ENCODE measurements around the gene GMIP.
"Not testable (repeated sequence)": the region's sequence is repeated elsewhere in the genome, so short reads cannot be mapped to it uniquely, and the experiment has no call there.

GMIP gene

DNA sequence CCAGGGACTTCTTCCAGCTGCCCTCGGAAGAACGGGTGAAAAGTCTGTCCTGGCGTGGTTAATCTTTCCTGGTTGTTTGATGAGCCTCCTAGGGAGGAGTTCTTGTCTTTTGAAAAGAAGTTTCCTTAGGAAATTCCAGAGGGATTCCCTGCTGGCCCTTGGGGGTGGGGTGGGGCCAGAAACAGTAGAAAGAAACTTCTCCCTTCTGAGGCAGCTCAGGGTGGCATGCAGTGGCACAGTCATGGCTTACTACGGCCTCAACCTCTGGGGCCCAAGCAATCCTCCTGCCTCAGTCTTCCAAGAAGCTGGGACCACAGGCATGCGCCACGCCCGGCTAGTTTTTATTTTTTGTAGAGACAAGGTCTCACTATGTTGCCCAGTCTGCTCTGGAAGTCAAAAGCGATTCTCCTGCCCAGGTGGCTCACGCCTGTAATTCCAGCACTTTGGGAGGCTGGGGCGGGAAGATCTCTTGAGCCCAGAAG is 26.7 kb upstream of the GMIP start:
- no peak overlapping the region for H3K4me3 ChIP-seq (replicated peaks; ENCODE audit: insufficient read depth, low read length)
- no peak for DNase-seq (ENCODE audit: low read depth in 1 of 2, low spot score in 1 of 2)
- TF ChIP-seq, protein P1, sequence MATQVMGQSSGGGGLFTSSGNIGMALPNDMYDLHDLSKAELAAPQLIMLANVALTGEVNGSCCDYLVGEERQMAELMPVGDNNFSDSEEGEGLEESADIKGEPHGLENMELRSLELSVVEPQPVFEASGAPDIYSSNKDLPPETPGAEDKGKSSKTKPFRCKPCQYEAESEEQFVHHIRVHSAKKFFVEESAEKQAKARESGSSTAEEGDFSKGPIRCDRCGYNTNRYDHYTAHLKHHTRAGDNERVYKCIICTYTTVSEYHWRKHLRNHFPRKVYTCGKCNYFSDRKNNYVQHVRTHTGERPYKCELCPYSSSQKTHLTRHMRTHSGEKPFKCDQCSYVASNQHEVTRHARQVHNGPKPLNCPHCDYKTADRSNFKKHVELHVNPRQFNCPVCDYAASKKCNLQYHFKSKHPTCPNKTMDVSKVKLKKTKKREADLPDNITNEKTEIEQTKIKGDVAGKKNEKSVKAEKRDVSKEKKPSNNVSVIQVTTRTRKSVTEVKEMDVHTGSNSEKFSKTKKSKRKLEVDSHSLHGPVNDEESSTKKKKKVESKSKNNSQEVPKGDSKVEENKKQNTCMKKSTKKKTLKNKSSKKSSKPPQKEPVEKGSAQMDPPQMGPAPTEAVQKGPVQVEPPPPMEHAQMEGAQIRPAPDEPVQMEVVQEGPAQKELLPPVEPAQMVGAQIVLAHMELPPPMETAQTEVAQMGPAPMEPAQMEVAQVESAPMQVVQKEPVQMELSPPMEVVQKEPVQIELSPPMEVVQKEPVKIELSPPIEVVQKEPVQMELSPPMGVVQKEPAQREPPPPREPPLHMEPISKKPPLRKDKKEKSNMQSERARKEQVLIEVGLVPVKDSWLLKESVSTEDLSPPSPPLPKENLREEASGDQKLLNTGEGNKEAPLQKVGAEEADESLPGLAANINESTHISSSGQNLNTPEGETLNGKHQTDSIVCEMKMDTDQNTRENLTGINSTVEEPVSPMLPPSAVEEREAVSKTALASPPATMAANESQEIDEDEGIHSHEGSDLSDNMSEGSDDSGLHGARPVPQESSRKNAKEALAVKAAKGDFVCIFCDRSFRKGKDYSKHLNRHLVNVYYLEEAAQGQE (IDR thresholded peaks at IDR 0.05; ENCODE audit: insufficient replicate concordance, low read depth): no peak
- TF ChIP-seq, protein P2, sequence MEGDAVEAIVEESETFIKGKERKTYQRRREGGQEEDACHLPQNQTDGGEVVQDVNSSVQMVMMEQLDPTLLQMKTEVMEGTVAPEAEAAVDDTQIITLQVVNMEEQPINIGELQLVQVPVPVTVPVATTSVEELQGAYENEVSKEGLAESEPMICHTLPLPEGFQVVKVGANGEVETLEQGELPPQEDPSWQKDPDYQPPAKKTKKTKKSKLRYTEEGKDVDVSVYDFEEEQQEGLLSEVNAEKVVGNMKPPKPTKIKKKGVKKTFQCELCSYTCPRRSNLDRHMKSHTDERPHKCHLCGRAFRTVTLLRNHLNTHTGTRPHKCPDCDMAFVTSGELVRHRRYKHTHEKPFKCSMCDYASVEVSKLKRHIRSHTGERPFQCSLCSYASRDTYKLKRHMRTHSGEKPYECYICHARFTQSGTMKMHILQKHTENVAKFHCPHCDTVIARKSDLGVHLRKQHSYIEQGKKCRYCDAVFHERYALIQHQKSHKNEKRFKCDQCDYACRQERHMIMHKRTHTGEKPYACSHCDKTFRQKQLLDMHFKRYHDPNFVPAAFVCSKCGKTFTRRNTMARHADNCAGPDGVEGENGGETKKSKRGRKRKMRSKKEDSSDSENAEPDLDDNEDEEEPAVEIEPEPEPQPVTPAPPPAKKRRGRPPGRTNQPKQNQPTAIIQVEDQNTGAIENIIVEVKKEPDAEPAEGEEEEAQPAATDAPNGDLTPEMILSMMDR (IDR thresholded peaks at IDR 0.05; ENCODE audit: insufficient read depth, low read length): no peak
- TF ChIP-seq GABPA (IDR thresholded peaks at IDR 0.05; ENCODE audit: low read depth): no peak
- TF ChIP-seq POLR2AphosphoS5 (IDR thresholded peaks at IDR 0.05; ENCODE audit: low read depth): no peak
- no peak for TF ChIP-seq SPI1 (IDR thresholded peaks at IDR 0.05; ENCODE audit: borderline replicate concordance, low read depth)
- H3K27me3 ChIP-seq (ENCODE audit: insufficient read depth, poor library complexity, severe bottlenecking): no peaks in the 10 kb centered on the region
- H3K27ac ChIP-seq (replicated peaks): no peak overlapping the region

DNA sequence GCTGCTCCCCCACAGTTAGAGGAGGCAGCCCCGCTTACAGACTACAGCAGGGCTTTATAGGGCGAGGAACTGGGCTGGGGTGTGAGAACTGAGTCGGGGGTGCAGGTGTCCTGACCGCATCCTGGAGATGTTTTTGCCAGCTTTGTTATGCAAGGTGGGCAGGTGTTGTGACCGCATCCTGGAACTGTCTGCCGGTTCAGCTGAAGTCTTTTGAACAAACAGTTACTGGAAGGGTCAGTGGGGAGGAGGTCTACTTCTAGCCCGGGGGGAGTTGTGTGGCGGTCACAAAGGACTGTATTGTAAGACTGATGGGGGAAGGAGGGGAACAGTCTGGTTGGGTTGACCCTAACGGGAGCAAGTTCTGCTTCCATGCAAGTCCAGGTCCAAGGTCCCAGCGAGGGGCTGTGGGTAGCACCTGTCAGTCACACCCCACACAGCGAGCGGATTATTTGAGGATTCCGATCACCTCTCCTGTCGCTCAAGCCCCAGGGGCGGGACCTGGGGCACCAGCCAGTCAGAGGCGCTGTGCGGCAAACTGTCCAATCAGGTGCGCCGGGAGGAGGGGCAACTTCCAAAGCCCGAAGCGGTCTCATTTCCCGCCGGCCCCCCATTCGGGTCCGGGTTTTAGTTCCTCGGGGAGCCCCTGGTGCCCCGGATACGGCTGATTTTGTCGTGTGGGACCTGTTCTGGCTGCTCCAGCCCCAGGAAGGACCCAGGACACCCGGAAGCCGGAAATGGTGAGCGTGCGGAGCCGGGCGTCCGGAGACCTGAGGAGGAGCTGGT is 25.0 kb upstream of the GMIP start, which contains the start of gene ZNF101:
ZNF101 (plus strand) TSS at position 610 of the 783 bp plus-strand sequence; CDS start at position 735, 125 bp downstream.
- H3K27me3 ChIP-seq (ENCODE audit: insufficient read depth, poor library complexity, severe bottlenecking): no peaks in the 10 kb centered on the region
- peak; percentile 95 to 97 for DNase-seq (ENCODE audit: low read depth in 1 of 2, low spot score in 1 of 2)
- peak within 1 kb of the TSS; percentile 97 for H3K27ac ChIP-seq (replicated peaks)
- TF ChIP-seq, protein P2 (IDR thresholded peaks at IDR 0.05; ENCODE audit: insufficient read depth, low read length): no peak
- peak; percentile 64; the same call in 1 of the 2 replicates for TF ChIP-seq POLR2AphosphoS5 (IDR thresholded peaks at IDR 0.05; ENCODE audit: low read depth)
- peak; percentile 91 for TF ChIP-seq GABPA (IDR thresholded peaks at IDR 0.05; ENCODE audit: low read depth)
- TF ChIP-seq, protein P1 (IDR thresholded peaks at IDR 0.05; ENCODE audit: insufficient replicate concordance, low read depth): peak; percentile 41
- peak within 1 kb of the TSS; percentile 87 for H3K4me3 ChIP-seq (replicated peaks; ENCODE audit: insufficient read depth, low read length)

DNA sequence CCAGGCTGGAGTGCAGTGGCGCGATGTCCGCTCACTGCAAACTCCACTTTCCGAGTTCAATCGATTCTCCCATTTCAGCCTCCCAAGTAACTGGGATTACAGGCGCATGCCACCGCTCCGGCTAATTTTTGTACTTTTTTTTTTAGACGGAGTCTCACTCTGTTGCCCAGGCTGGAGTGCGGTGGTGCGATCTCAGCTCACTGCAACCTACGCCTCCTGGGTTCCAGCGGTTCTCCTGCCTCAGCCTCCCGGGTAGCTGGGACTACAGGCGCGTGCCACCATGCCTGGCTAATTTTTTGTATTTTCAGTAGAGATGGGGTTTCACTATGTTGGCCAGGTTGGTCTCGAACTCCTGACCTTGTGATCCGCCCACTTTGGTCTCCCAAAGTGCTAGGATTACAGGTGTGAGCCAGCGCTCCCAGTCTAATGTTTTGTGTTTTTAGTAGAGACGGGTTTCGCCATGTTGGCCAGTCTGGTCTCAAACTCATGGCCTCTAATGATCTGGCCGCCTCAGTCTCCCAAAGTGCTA is 22.0 kb upstream of the GMIP start:
- not testable (repeated sequence) for H3K4me3 ChIP-seq (replicated peaks; ENCODE audit: insufficient read depth, low read length); H3K27ac ChIP-seq (replicated peaks); H3K27me3 ChIP-seq (ENCODE audit: insufficient read depth, poor library complexity, severe bottlenecking); DNase-seq (ENCODE audit: low read depth in 1 of 2, low spot score in 1 of 2)

DNA sequence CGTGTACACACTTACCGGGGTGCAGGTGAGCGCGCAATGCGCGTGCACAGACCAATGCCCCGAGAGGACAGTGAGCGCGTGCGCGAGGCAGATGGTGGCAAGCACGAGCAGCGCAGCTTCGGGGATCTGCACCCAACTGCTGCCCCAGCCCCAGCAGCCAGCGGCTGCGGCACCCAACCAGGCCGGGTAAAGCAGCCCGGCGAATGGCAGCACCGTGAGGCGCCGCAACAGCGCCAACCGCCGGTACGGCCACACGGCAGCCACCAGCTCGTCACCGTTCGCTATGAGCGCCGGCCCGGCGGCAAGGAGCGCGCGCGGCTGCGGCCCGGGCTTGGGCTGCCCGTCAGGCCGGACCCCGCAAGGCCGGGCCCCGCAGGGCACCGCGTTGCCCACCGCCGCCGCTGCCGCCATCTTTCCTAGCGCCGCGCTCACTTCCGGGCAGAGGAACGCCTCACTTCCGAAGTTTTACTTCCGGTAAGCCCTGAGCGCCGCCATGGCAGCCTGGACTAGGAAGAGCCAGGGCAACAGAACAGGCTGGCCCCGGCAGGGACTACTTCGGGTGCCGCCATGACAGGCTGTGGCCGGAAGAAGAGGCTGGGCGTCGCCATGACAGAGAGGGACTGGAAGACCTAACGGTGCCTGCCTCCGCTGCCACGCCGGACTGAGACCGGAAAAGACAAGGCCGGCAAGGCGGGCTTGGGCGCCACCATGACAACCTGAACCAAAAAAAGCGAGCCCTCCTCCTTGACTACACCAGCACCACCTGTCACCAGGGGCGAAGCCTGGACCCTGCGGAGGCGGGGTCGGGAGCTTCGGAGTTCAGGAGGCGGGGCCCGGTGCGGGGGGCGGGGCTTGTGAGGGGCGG is 20.0 kb upstream of the GMIP start, which contains the start of gene ATP13A1:
ATP13A1 (minus strand) TSS at position 421 of the 865 bp plus-strand sequence; CDS start at position 411, 10 bp downstream.
- no peaks in the 10 kb centered on the region for H3K27me3 ChIP-seq (ENCODE audit: insufficient read depth, poor library complexity, severe bottlenecking)
- peak within 1 kb of the TSS; percentile 71 for H3K4me3 ChIP-seq (replicated peaks; ENCODE audit: insufficient read depth, low read length)
- peak; percentile 95 to 99 for DNase-seq (ENCODE audit: low read depth in 1 of 2, low spot score in 1 of 2)
- H3K27ac ChIP-seq (replicated peaks): peak within 1 kb of the TSS; percentile 91
- TF ChIP-seq GABPA (IDR thresholded peaks at IDR 0.05; ENCODE audit: low read depth): peak; percentile 85
- TF ChIP-seq, protein P1 (IDR thresholded peaks at IDR 0.05; ENCODE audit: insufficient replicate concordance, low read depth): no peak
- TF ChIP-seq, protein P2 (IDR thresholded peaks at IDR 0.05; ENCODE audit: insufficient read depth, low read length): no peak
- peak; percentile 55; the same call in 1 of the 2 replicates for TF ChIP-seq SPI1 (IDR thresholded peaks at IDR 0.05; ENCODE audit: borderline replicate concordance, low read depth)
- peak; percentile 83 for TF ChIP-seq POLR2AphosphoS5 (IDR thresholded peaks at IDR 0.05; ENCODE audit: low read depth)

All from HL-60 (cell line).